Mesenteric fat pad (tissue), 1 donor: ENCODE measurements around the gene TMEM203. TPM values are rescaled to one million over a fixed set of nuclear protein-coding genes. Genes with fewer than 3 reads are reported as not detected.
"Not testable (repeated sequence)": the region's sequence is repeated elsewhere in the genome, so short reads cannot be mapped to it uniquely, and the experiment has no call there.

ENCODE experiments used
- DNase-seq: peaks from one replicate; pipeline ENCODE4 v3.0.0-alpha.2; 2020; ENCODE audit warnings: low spot score
- long read RNA-seq: library from polyadenylated mRNA; unstranded; transcript quantifications from one replicate; pipeline ENCODE4 v2.0.0, GENCODE V29; 2020
- total RNA-seq: library from RNA; stranded (reverse); fragmentation: NEBNext Ultra II Directional; extraction: Animal tissue kit (Norgen Biotek cat#: 25700); gene quantifications from one replicate; pipeline ENCODE4 v1.2.1, GENCODE V29; 2021
- donor health status: DM: yes; HTN: yes; CAD: no.

Gene TMEM203, protein sequence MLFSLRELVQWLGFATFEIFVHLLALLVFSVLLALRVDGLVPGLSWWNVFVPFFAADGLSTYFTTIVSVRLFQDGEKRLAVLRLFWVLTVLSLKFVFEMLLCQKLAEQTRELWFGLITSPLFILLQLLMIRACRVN
- total RNA-seq: 24.8 TPM
- long read RNA-seq, transcript TMEM203-201 (1 exons, 1,557 nt): major isoform, 5 of 5 reads
- long read RNA-seq, partial matches to known transcripts: 0 of 5 reads
- long read RNA-seq, other reads (novel, unspliced or antisense): 0 of 5 reads

DNA sequence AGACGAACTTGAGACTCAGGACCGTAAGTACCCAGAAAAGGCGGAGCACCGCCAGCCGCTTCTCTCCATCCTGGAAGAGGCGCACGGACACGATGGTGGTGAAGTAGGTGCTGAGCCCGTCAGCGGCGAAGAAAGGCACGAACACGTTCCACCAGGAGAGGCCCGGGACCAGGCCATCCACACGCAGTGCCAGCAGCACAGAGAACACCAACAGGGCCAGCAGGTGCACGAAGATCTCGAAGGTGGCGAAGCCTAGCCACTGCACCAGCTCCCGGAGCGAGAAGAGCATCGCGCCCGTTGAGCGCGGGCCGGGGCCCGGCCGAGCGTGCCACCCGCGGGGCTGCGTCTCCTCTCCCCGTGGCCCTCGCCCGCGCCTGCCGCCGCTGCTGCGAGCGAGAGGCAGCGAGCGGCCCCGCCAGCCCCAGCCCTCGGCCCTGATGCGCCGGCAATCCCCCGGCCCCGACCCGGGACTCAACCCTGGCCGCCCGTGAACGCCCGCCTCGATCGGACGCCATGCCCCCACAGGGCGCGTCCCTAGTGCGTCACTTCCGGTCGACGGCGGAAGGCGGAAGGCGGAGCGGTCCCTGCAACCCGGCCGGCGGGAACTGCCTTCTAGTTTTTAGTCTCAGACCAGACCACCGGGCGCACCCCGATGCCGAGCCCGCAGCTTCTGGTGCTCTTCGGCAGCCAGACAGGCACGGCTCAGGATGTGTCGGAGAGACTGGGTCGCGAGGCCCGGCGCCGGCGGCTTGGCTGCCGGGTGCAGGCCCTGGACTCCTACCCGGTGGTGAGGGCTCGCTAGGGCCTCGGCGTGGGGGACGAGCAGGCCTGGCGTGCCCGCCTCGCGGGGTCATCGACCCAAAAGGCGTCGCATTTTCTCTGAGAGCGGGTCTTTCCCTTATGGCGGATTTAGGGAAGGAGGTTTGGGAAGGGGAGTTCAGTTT, at the start of gene TMEM203, which contains the start of gene NDOR1:
Gene TMEM203, minus strand, starts transcription at position 523 of the 944 bp plus-strand sequence. Its CDS starts 234 bp downstream, at position 289.
Gene NDOR1, plus strand, starts transcription at position 575 of the 944 bp plus-strand sequence. Its CDS starts 78 bp downstream, at position 653.
- peak; percentile 98 for DNase-seq

DNA sequence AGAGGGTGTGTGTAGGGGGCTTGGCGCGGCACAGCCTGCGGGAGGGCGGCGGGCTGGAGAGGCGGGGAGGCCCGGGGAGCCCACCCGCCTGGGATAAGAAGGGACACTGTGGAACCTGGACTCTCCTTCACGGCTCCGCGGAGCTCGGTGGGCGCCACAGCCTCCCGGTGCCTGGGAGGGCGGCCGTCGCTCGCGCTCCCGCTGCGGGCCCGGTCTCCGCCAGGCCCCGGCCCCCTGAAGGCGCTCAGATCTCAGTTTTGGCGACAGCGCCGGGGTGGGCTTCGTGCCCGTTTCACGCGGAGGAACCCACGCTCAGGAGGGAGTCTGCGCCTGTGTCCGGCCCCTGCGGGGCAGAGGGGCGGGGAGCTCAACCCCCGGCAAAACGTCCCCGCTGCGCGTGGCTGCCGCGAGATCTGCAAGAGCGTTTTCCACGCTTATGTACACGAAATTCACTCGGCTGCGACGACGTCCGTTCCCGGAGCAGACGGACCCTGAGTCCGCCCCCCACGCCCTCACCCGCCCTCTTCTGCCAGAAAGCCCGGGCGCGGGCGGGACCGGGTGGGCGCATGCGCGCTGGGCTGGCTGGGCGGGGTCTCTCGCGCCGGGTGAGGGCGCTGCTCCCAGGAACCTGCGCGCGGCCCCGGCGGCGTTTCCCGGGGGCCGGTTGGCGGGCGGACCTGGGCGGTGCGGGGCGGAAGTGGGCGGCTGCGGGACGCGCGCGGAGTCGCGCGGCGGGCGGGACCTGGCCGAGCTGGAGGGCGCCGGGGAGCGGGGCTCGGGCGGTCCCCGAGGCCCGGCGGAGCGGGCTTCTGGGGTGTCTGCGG, 49.4 kb upstream of the TMEM203 start, which contains the start of gene NELFB:
Gene NELFB, plus strand, starts transcription at position 704 of the 824 bp plus-strand sequence.
- DNase-seq: peak; percentile 98

DNA sequence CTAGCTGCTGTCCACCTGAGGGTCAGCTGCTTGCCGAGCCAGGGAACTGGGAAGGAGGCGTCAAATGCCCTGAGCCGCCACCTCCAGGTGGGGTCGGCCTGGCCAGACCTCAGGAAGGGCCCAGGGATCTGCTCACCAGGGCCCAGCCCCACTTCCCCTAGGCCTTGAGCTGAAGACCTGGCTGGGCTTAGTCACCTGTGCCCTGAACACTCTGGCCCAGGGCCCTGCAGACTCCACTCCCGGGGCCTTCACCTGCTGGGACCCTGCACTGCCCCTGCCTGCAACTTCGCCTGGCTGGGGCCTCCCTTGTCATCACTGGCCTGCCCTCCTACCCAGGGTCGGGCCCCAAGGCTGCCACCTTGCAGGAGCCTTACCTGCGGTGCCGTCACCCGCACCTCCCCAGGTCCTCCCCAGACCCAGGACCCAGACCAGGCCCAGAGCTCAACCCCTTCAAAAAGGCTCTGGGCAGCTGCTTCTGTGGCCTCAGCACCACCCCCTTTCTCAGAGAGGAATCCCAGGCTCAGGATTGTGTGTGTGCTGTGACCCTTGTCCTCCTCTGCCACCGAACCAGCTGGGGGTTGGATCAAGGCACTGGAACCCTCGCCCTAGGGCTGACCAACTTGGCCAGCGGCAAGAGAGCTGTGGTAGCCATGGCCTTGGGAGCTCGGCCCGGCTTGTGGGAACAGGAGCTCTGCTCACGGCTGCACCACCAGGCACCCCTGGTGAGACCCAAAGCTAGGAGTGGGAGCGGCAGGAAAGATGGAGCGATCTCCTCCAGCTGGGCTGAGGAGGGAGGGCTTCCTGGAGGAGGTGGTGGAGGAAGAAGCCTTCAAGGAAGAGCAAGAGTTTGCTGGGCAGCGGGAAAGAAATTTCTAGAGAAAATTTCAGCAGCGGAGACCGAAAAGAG, 48.5 kb upstream of the TMEM203 start:
- DNase-seq: no peak

DNA sequence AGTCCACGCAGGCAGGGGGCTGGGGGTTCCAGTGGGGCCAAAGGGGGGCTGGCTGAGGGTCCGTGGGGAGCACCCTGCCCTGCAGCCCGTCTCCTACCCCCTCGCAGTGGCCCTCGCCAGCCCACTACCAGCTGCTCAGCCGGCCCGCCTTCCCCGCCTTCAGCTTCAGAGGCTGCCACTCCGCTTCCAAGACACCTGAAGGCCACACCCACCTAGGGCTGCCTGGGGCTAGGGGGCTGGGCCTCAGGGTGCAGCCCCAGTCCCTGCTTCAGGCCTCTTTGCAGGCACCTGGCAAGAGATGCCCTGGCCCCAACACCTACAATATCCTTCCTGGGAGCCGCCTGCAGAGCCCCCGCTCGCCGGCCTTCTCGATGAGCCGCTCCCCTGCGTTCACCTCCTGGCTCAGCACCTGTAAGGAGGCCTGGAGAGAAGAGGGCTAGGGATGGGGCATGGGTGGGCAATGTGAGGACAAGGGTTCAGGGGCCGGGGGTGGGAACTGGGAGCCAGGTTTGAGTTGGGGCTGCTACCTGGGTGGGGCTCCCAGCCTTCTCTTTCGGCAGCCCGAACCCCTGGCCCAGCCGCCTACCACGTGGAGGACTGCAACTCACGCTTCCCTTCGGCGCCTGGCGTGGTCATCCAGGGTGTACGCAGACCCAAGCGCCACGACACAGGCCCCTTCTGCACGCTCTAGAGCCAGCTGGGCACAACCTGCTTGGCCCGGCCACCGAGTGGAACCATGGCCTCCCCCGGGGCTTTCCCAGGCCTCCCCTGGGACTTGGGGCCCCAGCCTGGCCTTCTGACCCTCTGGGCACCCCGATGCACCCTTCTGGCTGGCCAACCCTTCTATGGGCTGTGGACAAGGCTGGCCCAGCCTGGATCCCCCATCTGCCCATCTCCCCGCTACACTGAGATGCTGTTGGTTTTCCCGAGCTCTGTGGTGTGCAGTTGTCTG, 47.4 kb upstream of the TMEM203 start:
- DNase-seq: no peak

DNA sequence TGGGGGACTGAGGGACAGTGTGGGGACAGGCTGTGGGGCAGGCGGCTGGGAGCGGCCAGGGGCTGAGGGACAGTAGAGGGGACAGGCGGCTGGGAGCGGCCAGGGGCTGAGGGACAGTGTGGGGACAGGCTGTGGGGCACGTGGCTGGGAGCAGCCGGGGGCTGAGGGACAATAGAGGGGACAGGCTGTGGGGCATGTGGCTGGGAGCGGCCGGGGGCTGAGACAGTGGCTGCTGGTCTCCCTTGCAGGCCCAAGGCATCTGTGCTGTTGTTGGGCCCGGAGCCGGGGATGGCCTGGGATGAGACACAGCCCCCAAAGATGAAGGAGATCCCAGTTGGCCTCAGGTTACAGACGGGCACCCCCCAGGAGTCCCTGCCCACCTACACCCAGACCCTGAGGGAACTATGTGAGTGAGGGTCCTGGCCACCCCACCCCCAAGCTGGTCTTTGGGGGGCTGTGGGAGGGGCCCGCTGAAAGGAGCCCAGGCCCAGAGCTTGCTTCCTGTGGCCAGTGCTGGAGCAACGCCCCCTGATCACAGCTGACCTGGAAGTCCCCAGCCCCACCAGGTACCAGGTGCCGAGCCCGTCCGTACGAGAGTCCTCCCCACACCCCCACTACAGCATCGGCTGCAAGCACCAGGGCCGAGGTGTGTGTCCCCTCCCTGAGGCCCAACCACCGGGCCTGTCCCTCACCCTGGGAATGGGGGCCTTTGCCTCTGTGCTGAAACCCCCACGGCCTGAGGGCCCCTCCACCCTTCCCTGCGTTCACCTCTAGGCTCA, 46.2 kb upstream of the TMEM203 start:
- no peak for DNase-seq

DNA sequence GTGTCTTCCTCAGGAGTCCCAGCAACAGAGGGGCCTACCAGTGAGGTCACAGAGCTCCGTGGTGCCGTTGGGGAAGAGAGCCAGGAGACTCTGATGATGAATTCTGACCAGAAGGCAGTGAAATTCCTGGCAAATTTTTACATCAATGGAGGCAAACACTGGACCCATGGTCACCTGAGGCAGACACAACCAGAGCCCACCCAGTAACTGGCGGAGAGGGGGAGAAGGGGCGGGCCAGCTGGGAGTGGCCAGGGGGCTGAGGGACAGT, 45.7 kb upstream of the TMEM203 start, which contains the start of gene STPG3:
Gene STPG3, plus strand, starts transcription at position 93 of the 268 bp plus-strand sequence. Its CDS starts 1 bp downstream, at position 94.
- DNase-seq: no peak

DNA sequence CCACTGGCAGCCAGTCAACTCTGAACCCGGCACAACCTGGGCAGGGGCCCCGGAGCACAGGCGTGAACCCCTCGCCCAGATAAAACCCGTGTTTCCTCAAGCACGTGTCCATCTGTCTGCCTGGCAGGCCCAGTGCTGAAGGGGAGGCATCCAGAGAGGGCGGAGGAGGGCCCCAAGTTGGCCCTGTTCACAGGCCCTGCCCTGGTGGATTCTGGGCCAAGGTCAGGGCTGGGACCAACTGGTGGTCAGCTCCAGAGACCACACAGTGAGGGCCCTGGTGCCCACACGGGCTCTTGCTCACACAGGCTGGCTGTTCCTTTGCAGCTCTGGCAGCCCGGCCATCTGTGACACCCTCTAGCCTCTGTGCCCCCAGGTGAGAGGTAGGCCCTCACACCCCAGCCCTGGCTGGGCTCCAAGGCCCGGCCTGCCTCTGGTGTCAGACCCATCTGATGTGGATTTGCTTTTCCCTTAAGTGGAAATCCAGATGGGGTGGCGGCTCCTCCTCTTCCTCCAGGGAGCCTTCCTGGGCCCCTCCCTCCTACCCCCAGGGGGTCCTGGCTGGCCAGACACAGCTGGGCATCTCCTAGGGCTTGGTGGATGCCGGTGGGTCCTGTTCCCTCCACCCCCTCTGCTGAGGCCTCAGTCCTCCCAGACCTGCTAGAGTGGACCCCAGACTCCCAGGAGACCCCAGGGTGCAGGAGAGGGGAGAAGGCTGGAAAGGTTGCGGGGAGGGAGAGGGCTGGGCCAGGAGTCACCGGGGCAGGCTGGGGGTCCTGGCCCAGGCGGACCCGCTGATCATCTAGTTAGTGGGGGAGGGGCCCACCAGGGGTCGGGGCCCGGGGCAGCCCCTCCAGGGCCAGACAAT, 45.1 kb upstream of the TMEM203 start:
- no peak for DNase-seq

DNA sequence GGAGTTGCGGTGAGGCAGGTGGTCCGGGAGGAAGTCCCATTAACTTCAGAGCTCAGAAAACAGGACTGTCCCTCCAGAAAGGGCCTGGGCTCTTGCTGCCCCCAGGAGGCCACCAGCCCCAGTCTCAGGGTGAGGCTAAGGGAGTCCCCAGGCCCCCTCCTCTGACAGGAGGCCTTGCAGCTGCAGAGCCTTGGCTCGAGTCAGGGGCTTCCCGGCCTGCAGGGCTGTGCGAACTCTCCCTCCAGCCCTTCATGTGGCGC, 42.4 kb upstream of the TMEM203 start:
- DNase-seq: no peak

DNA sequence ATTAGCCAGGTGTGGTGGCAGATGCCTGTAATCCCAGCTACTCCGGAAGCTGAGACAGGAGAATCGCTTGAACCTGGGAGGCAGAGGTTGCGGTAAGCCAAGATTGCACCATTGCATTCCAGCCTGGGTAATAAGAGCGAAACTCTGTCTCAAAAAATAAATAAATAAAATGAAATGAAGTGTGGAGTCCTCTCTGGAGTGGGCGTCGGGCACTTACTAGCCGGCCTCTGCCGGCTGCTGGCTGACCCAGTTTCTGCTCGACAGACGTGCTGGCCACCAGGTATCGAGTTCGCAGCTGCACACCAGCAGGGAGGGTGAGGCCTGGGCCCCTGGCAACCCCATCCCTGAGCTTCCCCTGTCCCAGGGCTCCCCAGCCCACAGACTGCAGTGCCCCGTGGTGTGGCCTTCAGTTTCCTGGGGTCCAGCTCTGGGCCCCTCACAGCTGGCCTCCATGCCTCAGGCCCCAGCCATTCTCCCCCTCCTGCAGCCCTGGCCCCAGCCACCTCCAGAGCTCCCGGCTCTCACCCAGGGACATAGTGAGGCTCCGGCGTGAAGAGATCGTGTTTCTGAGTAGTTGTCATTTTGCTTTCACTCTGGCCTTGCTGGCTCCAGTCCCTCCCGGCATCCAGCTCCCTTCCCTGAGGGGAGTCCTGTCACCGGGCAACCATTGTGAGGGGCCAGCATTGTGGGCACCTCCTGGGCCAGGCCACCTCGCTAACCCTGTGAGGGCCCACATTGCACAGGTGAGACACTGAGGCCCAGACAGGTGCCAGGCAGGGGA, 41.9 kb upstream of the TMEM203 start:
- DNase-seq: no peak

DNA sequence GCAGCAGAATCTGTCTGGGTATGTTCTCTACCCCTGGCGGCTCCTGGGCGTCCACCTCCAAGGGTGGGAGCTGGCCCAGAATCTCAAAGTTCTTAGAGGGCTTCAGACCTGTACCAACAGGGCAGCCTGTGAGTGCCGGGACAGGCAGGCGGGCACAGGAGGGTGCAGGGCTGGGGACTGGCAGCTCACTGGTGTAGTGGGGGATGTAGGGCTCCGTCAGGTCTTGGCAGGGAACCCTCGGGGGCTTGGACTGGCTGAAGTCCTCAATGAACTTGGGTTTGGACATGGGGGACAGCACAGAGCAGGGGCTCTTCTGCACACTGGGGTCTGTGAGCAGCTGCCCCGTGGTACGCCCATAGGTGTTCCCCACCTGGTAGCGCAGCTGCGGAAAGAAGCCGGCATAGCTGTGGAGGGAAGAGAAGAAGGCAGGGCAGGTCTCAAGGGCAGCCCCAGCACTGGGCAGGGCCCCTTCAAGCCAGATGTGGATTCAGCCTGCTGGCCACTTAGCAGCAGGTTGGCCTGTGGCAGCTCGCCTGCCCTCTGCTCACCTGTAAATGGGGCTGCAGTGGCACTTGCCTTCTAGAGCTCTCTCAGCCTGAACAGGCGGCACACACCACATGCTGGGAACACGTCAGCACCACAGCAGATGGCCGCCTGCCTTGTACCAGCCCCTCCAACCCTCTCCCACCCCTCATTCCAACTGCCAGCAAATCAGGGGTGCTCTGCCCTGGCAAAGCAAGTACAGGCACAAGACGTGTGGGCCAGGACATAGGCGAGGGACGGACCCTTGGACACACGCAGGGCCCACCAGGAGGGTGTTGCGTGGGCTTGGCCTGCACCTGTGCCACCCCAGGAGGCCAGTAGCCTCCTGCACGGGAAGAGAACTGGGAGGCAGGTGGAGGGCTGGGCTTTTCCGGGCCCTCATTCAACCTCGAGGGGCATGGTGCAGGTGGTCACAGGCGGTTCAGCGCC, 40.3 kb upstream of the TMEM203 start:
- no peak for DNase-seq

DNA sequence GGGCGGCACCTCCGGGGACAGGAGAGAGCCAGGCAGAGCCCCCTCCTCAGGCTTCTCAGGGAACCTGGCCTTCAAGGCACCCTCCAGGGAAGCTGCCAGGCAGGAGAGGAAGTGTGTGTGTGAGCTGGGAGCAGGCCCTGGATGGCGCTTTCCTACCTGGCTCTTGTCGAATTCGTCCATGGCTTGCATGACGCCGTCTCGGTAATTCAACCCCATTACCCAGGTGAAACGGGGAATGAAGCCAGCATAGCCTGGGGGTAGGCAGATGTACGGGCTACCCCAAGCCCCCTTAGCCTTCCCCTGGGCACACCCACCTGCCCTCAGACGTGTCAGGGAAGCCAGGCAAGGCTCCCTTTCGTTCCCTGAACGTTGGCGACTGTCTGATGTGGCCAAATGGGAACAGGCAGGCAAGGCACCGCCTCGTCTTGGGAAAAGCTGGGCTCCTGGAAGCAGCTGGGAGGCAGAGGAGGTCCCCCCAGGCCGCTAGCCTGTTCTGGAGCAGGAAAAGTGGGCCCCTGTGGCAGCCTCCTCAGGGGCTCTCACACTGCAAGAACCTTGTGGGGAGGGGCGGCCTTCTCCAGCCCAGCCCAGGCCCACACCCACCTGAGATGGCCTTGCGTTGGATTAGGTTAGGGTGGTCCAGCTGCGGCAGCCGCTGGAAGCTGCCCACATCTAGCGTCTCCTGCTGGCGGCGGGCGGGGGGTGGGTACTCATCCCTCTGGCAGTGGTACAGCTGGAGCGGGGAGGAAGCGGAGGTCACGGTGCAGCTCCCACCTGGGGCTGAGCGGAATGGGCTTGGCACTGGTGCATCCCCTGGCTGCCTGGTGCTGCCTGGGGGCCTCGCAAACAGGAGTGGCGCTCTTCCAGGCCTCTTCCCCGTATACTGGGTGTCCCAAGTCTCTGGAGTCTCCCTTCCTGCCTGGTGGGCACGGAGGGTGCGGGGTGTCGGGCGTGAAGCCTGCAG, 39.3 kb upstream of the TMEM203 start:
- no peak for DNase-seq

DNA sequence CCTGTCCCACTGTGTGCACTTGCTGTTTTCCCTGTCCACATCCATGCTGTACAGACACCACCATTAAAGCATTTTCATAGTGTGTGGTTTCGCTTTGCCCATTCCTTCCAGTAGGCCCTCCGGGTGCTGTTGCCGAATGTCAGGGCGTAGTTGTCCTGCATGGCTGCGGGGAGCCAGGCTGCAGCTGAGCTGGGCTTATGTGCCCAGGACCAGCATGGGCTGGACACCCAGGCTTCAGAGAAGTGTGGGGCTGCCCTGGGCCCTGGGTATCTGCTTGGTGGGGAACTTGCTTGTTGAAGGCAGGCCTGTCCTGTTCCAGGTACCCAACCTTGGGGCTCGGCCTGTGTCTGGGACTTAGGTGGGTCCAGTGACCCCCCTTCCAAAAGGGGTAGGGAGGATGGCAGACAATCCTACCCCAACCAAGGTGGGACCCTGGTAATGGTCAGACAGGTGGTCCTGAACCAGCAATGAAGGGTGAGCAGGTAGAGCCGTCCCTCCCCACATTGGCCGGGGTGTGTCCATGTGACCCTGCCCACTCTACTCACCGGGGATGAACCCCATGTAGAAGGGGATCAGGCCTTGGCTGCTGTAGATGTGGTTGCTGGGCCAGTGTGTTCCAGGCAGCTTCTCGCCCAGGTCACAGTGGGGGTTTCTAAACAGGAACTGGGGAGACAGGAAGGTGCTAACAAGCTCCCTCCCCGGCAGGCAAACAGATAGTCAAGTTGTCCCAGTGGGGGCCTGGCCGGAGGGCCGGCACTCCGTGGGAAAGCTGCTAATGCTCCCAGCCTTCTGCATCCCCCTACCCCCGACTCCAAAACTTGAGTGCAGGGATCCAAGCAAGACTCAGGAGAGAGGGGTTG, 38.4 kb upstream of the TMEM203 start:
- no peak for DNase-seq

DNA sequence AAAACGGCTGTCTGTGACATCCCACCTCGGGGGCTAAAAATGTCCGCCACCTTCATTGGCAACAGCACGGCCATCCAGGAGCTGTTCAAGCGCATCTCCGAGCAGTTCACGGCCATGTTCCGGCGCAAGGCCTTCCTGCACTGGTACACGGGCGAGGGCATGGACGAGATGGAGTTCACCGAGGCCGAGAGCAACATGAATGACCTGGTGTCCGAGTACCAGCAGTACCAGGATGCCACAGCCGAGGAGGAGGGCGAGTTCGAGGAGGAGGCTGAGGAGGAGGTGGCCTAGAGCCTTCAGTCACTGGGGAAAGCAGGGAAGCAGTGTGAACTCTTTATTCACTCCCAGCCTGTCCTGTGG, 37.8 kb upstream of the TMEM203 start:
- not testable (repeated sequence) for DNase-seq
